ENCODE results near the gene TYW1B. TPM values are rescaled to one million over a fixed set of nuclear protein-coding genes. Genes with fewer than 3 reads are reported as not detected.

The TYW1B gene, protein sequence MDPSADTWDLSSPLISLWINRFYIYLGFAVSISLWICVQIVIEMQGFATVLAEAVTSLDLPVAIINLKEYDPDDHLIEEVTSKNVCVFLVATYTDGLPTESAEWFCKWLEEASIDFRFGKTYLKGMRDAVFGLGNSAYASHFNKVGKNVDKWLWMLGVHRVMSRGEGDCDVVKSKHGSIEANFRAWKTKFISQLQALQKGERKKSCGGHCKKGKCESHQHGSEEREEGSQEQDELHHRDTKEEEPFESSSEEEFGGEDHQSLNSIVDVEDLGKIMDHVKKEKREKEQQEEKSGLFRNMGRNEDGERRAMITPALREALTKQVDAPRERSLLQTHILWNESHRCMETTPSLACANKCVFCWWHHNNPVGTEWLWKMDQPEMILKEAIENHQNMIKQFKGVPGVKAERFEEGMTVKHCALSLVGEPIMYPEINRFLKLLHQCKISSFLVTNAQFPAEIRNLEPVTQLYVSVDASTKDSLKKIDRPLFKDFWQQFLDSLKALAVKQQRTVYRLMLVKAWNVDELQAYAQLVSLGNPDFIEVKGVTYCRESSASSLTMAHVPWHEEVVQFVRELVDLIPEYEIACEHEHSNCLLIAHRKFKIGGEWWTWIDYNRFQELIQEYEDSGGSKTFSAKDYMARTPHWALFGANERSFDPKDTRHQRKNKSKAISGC
- 1.8 and 3.7 TPM in 2 replicates for total RNA-seq

DNA sequence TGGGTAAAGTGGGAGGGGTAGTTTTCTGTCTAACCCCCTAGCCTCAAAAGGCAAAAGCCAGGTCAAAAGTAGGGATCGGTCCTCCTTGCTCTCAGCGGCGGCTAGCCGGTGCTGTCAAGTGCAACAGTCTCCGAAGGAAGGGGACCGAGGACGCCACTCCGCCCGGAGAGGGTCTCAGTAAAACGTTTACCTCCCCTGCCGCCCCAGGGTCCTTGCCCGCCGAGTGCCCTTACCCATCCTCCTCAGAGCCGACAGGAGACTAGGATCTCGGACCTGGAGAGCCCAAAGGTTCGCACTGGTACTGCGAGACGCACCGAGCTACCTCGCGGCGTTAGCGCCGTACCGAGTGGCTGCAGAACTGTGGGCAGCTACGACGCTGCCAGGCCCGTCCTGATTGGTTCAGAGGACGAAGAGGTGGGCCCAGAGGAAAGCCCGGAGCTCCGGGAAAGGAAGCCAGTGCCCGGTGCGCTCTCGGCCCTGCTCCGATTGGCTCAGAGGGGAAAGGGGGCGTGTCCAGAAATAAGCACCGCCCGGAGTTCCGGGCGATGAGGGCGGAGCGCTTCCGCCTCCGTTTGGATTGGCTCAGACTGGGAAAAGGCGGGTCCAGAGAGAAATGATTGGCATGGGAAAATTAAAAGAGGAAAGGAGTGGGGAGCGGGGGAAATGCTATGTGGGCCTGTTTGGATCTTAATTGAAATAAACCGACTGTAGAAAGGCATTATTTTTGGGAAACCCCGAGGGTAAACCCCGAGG is at the start of gene TYW1B:
TYW1B (minus strand) TSS at position 362 of the 753 bp plus-strand sequence; CDS start at position 237, 125 bp downstream.

Other genes starting within 250 kb of the TYW1B start
- gene POM121, start 96.9 kb upstream of the TYW1B start, total RNA-seq, result 4.5 and 5.2 TPM in 2 replicates
- 0.06 TPM in 1 of 2 replicates, not detected in the other for gene TRIM74, start 141.3 kb upstream of the TYW1B start, total RNA-seq
- not detected in 2 replicates for gene SPDYE8, start 201.6 kb upstream of the TYW1B start, total RNA-seq
- not detected in 2 replicates for gene SPDYE11, start 229.7 kb upstream of the TYW1B start, total RNA-seq

Data from aortic smooth muscle cell (primary cell).